GOT3 (cell line): ENCODE results near the gene BMAL1.
"Not testable (repeated sequence)": the region's sequence is repeated elsewhere in the genome, so short reads cannot be mapped to it uniquely, and the experiment has no call there.

Experiments
- DNase-seq: peaks from one replicate; lab custom pipeline; 2025; ENCODE audit warnings: mixed read lengths; lab: John Stamatoyannopoulos, UW

The BMAL1 gene

DNA sequence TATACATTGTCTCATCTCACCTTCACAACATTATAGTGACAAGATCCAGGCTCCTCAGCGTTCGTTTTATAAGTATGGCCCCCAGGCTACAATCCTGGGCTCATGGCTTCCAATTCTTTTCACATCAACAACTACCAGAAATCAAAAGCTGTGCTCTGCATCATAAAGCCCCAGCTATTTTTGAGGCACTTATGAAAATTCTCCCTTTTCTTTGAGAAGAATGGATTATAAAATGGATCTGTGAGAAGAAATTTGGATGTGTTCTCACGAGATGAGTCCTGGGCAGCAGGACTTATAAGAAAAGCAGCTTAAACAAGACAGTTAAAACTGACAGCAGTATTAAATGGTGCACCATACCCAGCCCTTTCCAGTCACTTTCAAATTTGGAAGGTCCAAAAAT, 105.2 kb downstream of the BMAL1 start:
- DNase-seq, result no peak

- no peak for DNase-seq
Measured at GRCh38 chr11:13384908-13385640, 107.5 kb downstream of the BMAL1 start.

- DNase-seq, result no peak
Measured at GRCh38 chr11:13386567-13386966, 109.0 kb downstream of the BMAL1 start.

GRCh38 chr11:13388741-13389140, 111.2 kb downstream of the BMAL1 start:
- no peak for DNase-seq

- no peak for DNase-seq
Measured at GRCh38 chr11:13391217-13391616, 113.6 kb downstream of the BMAL1 start.

DNA sequence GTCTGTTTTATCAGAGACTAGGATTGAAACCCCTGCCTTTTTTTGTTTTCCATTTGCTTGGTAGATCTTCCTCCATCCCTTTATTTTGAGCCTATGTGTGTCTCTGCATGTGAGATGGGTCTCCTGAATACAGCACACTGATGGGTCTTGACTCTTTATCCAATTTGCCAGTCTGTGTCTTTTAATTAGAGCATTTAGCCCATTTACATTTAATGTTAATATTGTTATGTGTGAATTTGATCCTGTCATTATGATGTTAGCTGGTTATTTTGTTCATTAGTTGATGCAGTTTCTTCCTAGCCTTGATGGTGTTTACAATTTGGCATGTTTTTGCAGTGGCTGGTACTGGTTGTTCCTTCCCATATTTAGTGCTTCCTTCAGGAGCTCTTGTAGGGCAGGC, 120.7 kb downstream of the BMAL1 start:
- not testable (repeated sequence) for DNase-seq

DNA sequence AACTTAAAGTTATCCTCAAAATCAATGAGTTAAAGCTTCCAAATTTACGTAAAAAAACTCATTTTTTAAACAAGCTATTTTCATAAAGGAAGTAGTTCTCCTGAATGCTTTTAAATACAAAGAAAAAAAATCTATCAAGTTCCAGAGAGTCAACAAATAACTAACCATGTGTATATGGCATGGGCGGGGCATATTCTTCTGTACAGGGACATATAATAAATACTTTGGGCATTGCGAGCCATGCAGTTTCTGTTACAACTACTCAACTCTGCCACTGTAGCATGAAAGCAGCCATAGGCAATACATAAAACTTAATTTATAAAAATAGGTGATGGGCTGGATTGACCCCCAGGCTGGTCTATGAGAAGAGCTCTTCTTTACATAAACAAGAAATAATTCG, 127.6 kb downstream of the BMAL1 start:
- no peak for DNase-seq

- no peak for DNase-seq
Measured at GRCh38 chr11:13415201-13415600, 137.6 kb downstream of the BMAL1 start.

GRCh38 chr11:13421561-13421960, 144.0 kb downstream of the BMAL1 start:
- no peak for DNase-seq

DNA sequence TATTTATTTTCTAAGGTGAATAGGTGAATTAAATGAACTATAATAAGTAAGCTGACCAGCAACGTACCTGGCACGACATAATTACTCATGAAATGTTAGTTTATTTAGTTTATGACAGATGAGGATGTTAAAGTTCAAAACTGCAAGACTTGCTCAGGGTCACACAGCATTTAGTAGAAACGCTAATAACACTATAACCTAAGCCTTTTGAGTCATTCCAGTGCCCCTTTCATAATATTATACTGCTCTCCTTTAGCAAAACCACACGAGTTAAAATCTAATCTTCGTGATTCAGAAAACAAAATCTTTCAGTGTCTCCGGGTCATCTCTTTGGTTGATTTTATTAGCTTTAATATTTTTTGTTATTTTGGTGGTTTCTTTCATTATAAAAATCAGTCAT, 145.8 kb downstream of the BMAL1 start:
- no peak for DNase-seq

GRCh38 chr11:13427440-13427839, 149.8 kb downstream of the BMAL1 start:
- no peak for DNase-seq

DNA sequence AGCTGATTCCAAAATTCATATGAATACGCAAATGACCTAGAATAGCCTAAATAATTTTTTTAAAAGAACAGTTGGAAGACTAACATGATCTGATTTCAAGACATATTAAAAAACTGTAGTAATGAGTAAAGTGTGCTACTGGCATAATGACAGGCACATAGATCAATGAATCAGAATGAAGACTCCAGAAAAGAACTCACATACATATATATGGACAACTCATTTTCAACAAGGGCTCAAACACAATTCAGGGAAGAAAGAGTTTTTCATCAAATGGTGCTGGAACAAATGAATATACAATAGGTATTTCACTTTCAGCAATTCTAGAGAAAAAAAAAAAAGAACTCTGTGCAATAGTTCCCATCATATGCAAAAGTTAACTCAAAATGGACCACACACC, 151.7 kb downstream of the BMAL1 start:
- no peak for DNase-seq

- no peak for DNase-seq
Measured at GRCh38 chr11:13429836-13430235, 152.2 kb downstream of the BMAL1 start.

DNA sequence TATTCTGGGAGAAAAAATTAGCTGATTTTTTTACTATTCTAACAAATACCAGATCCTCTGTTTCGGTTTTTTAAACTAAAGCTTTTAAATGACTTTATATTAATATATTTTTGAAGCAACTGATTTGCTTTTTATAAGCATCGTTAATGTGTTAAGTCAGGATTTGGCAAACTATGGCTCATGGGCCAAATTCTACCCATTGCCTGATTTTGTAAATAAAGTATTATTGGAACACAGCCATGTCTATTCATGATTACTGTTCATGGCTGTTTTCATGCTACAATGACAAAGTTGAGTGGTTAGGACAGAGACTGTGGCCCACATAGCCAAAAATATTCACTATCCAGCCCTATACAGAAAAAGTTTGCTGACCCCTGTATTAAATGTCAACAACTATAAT, 155.8 kb downstream of the BMAL1 start:
- no peak for DNase-seq

DNA sequence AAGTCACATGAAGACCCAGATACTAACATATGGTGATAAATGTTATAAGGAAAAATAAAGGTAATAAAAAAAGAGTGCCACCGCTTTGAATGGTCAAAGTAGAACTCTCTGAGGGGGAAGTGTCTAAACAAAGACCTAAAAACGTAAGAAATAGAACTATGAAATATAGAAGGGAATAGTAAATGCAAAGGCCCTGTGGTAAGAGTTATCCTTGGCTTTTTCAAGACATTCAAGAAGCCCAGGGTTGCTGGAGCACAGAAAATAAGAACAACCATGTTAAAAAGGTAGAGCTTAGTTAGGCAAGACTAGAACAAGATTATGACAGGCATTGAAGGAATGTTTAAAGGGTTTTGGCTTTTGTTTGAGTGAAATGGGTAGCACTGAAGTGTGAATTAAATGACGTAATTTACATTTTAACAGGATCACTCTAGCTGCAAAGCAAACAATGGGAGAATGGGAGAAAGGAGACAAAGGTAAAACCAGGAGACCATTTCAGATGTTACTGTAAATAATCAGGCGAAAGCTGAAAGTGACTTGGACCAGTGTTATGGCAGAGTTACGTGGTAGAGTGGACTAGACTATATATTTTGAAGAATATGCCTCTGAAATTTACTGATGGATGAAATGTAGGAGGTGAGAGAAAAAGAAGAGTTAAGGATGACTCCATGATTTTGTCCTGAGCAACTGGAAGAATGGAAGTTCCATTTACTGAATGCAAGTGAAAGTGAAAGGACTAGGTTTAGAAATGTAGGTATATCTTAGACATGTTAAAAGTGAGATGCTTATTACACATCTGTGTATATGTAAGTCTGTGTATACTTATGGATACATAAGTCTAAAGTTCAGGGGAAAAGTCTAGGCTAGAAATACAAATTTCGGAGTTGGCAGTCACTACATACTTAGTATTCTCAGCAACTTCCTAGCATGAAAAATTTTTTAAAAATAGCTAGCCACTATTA, 156.9 kb downstream of the BMAL1 start:
- no peak for DNase-seq

GRCh38 chr11:13436836-13437235, 159.2 kb downstream of the BMAL1 start:
- DNase-seq, result not testable (repeated sequence)
